ENCODE results near the gene NME7.
"Not testable (repeated sequence)": the region's sequence is repeated elsewhere in the genome, so short reads cannot be mapped to it uniquely, and the experiment has no call there.

Gene NME7

GRCh38 chr1:169305948-169306347 is 61.6 kb downstream of the NME7 start:
- DNase-seq (ENCODE audit: low read depth, low spot score) = no peak

- no peak for DNase-seq (ENCODE audit: low read depth, low spot score)
These were observed 62.2 kb downstream of the NME7 start for GRCh38 chr1:169305356-169305755.

GRCh38 chr1:169300854-169301253 is 66.7 kb downstream of the NME7 start:
- no peak for DNase-seq (ENCODE audit: low read depth, low spot score)

GRCh38 chr1:169298441-169298840 is 69.2 kb downstream of the NME7 start:
- no peak for DNase-seq (ENCODE audit: low read depth, low spot score)

GRCh38 chr1:169295846-169296245 is 71.8 kb downstream of the NME7 start:
- DNase-seq (ENCODE audit: low read depth, low spot score) = no peak

- no peak for DNase-seq (ENCODE audit: low read depth, low spot score)
These were observed 72.2 kb downstream of the NME7 start for GRCh38 chr1:169295425-169295824.

DNA sequence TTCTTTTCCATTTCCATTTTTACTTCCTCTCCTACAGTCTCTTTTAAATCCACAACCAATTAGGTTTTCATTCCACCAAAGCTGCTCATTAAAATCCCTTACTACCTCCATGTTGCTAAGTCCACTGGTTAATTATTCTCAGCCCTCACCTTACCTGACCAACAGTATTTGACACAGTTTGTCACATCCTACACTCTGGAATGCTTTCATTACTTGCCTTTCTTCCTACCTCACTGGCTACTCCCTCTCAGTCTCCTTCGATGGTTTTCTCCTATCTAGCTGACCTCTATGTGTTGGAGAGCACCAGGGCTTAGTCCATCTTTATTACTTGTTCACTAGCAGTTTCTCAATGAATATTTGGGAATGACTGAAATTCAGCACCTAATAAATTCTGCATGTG is 78.6 kb downstream of the NME7 start:
- DNase-seq (ENCODE audit: low read depth, low spot score) = no peak

DNA sequence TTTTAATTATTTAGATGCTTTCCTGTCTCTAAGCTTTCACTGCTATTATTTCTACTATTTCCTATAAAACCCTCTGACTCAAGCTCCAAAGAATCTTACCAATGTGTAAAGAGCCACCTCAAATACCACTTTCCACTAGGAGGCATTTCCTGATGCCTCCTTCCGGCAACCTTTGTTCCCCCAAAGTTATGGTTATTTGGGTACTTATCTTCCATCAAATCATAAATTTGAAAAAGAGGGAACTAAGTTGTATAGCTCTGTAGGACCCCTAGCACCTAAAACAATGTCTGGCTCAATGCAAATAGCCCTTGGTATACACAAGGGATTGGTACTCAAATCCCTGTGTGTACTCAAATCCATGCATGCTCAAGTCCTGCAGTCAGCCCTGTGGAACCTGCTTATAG is 79.6 kb downstream of the NME7 start:
- DNase-seq (ENCODE audit: low read depth, low spot score) = no peak

GRCh38 chr1:169287280-169287679 is 80.3 kb downstream of the NME7 start:
- no peak for DNase-seq (ENCODE audit: low read depth, low spot score)

DNA sequence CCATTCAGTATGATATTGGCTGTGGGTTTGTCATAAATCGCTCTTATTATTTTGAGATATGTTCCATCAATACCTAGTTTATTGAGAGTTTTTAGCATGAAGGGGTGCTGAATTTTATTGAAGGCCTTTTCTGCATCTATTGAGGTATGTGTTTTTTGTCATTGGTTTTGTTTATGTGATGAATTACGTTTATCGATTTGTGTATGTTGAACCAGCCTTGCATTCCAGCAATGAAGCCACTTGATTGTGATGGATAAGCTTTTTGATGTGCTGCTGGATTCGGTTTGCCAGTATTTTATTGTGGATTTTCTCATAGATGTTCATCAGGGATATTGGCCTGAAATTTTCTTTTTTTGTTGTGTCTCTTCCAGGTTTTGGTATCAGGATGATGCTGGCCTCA is 86.0 kb downstream of the NME7 start:
- DNase-seq (ENCODE audit: low read depth, low spot score) = not testable (repeated sequence)

GRCh38 chr1:169271098-169271497 is 96.5 kb downstream of the NME7 start:
- no peak for DNase-seq (ENCODE audit: low read depth, low spot score)

DNA sequence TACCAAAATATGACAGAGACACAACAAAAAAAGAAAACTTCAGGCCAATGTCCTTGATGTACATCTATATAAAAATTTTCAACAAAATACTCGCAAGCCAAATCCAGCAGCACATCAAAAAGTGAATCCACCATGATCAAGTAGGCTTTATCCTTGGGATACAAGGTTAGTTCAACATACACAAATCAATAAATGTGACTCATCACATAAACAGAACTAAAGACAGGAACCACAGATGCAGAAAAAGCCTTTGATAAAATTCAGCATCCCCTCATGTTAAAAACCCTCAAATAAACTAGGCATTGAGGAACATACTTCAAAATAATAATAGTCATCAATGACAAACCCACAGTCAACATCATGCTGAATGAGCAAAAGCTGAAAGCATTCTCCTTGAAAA is 101.5 kb downstream of the NME7 start:
- no peak for DNase-seq (ENCODE audit: low read depth, low spot score)

DNA sequence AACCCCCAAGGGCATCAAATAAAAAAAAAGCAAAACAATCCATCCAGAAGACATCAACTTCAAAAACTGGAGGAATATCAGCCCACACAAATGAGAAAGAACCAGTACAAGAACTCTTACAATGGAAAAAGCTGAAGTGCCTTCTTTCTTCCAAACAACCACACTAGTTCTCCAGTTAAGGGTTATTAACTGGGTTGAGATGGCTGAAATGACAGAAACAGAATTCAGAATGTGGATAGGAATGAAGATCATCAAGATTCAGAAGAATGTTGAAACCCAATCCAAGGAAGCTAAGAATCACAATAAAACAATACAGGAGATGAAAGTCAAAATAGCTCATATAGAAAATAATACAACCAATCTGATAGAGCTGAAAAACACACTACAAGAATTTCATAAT is 104.5 kb downstream of the NME7 start:
- no peak for DNase-seq (ENCODE audit: low read depth, low spot score)

GRCh38 chr1:169261884-169262283 is 105.7 kb downstream of the NME7 start:
- DNase-seq (ENCODE audit: low read depth, low spot score) = no peak

DNA sequence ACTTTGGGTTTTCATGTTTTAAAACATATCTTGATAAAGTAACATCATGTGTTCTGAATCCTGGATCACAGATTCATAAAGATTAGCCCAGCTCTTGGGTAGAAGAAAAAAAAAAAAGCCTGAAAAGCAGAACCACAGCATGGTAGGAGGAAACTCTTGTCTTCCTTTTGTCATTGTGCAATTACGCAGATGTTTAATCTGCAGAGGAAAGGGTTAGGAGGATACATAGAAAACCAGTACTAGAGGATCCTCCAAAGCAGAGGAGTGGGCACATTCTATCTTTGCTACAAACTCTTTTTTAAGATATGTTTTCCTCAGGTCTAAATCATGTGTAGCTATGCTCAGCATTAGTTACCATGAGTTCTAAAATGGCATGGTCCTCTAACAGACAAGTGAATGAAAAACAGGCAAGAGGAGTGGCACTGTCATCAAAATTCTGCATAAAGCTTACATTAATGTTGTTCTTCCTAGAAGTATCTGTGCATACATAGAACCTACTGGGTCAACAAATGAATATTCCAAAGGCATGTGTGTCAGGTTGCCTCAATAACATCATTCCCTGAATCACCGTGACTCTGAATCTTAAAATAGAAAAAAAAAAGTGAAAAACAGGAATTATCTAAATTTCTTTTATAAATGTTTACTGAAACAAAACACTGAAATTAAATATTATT is 107.0 kb downstream of the NME7 start:
- no peak for DNase-seq (ENCODE audit: low read depth, low spot score)

GRCh38 chr1:169259816-169260215 is 107.8 kb downstream of the NME7 start:
- no peak for DNase-seq (ENCODE audit: low read depth, low spot score)

GRCh38 chr1:169250795-169251194 is 116.8 kb downstream of the NME7 start:
- DNase-seq (ENCODE audit: low read depth, low spot score) = no peak

GRCh38 chr1:169250022-169250421 is 117.6 kb downstream of the NME7 start:
- no peak for DNase-seq (ENCODE audit: low read depth, low spot score)

DNA sequence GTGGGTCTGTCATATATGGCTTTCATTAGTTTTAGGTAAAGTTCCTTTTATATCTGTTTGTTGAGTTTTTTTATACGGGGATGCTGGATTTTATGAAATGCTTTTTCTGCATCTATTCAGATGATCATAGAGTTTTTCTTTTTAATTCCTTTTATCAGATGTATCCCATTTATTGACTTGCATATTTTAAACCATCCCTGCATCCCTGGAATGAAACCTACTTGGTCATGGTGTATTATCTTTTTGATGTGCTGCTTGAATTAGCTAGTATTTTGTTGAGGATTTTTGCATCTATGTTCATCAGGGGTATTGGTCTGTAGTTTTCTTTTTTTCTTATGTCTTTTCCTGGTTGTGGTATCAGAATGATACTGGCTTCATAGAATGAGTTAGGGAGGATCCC is 118.0 kb downstream of the NME7 start:
- no peak for DNase-seq (ENCODE audit: low read depth, low spot score)

- DNase-seq (ENCODE audit: low read depth, low spot score) = no peak
These were observed 121.9 kb downstream of the NME7 start for GRCh38 chr1:169245706-169246105.

- no peak for DNase-seq (ENCODE audit: low read depth, low spot score)
These were observed 127.0 kb downstream of the NME7 start for GRCh38 chr1:169240449-169241232.

DNA sequence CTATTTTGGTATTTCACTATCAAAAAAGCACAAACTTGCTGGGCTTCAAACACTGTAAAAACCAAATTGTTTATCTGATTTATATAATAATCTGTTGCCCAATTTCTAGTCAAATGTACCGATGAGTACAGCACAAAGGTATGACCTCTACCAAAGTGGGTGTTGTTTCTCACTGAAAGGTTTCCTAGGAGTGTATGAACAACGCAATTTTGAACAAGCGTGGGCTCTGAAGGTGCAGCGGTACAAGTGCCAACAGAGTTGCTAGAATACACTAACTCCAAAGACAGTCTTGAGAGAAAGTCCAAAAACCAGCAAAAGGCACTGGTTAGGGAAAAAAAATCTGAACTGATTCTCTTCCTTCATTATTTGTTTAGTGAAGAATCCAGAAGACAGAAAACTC is 130.7 kb downstream of the NME7 start:
- DNase-seq (ENCODE audit: low read depth, low spot score) = no peak

DNA sequence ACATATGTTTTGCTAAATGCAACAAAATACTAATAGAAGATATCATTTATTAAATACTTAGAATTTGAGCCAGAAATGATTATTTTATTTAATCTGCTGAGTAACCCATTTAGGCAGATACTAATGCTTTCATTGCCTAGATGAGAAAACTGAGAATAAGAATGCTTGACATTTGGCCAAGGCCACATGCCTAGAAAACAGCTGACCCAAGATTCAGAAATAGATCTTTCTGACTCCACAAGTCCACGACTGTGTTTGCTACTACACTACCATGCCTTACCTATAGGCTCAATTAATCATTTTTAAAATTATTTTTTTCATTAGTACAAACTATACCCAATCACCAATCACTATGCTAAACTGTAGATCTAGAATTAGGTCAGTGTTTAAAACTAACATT is 131.5 kb downstream of the NME7 start:
- no peak for DNase-seq (ENCODE audit: low read depth, low spot score)
